Spleen (tissue), 11 donors: ENCODE data around the gene PTGER1. TPM values are rescaled to one million over a fixed set of nuclear protein-coding genes. Genes with fewer than 3 reads are reported as not detected.

Experiments
- DNase-seq: peaks from one replicate; pipeline ENCODE4 v3.0.0-alpha.2; 2020
- H3K27ac ChIP-seq, 8 donors: fragments of 200-600 bp; sonication (generic) in 7 of 8; 1 replicate in 4 of 8; 2 replicates in 4 of 8; pipeline versions ENCODE4 v1.5.0 to v1.8.0; 2016 to 2021; ENCODE audit warnings: inconsistent platforms in 4 of 8, mild to moderate bottlenecking in 4 of 8, moderate library complexity in 1 of 8
- H3K27me3 ChIP-seq, 7 donors: fragments of 200-600 bp; sonication (generic) in 6 of 7; replicated peaks in 1 of 7; 1 replicate in 4 of 7; 2 replicates in 3 of 7; pipeline versions ENCODE4 v1.5.0 to v1.8.0; 2016 to 2021; ENCODE audit warnings: inconsistent platforms in 3 of 7, mild to moderate bottlenecking in 1 of 7
- H3K36me3 ChIP-seq, 6 donors: fragments of 200-600 bp; sonication (generic) in 5 of 6; 1 replicate in 4 of 6; 2 replicates in 2 of 6; pipeline versions ENCODE4 v1.5.0 to v1.8.0; 2016 to 2021; ENCODE audit warnings: inconsistent platforms in 2 of 6
- H3K4me1 ChIP-seq, 6 donors: fragments of 200-600 bp; sonication (generic) in 5 of 6; 1 replicate in 3 of 6; 2 replicates in 3 of 6; pipeline versions ENCODE4 v1.5.0 to v1.8.0; 2016 to 2021; ENCODE audit warnings: inconsistent platforms in 3 of 6
- H3K4me3 ChIP-seq, 8 donors: fragments of 200-600 bp; sonication (generic) in 7 of 8; 1 replicate in 4 of 8; 2 replicates in 4 of 8; pipeline versions ENCODE4 v1.5.0 to v1.8.0; 2016 to 2021; ENCODE audit warnings: inconsistent platforms in 4 of 8, mild to moderate bottlenecking in 4 of 8, moderate library complexity in 2 of 8
- H3K9me3 ChIP-seq, 8 donors: fragments of 200-600 bp; sonication (generic) in 7 of 8; 1 replicate in 4 of 8; 2 replicates in 4 of 8; pipeline versions ENCODE4 v1.5.0 to v1.8.0; 2016 to 2021; ENCODE audit warnings: inconsistent platforms in 4 of 8
- CTCF ChIP-seq, 11 experiments: fragments of 200-600 bp in 7 of 11; fragments of 450-650 bp in 4 of 11; sonication (generic) in 4 of 11; IDR thresholded peaks in 8 of 11; conservative IDR thresholded peaks in 3 of 11; 1 replicate in 7 of 11; 2 replicates in 4 of 11; pipeline versions ENCODE4 v1.4.0 to v1.8.0; 2016 to 2021; ENCODE audit warnings: antibody characterized with exemption in 11 of 11, inconsistent platforms in 4 of 11, mild to moderate bottlenecking in 1 of 11
- POLR2A ChIP-seq, 3 donors: fragments of 450-650 bp; IDR thresholded peaks; one replicate each; pipeline ENCODE4 v1.5.1; 2017; ENCODE audit warnings: antibody characterized with exemption in 3 of 3, mild to moderate bottlenecking in 1 of 3
- POLR2AphosphoS5 ChIP-seq, 3 donors: sonication (generic); formaldehyde crosslinking; IDR thresholded peaks; one replicate each; pipeline ENCODE4 v1.5.1; 2017; ENCODE audit warnings: antibody characterized with exemption in 3 of 3
- WGBS, 5 donors: extraction: QIAGEN DNeasy Blood & Tissue Kit in 3 of 5; methylation state at CpG; one replicate each; pipeline versions ENCODE4 v1.1.5 to v1.1.7; 2013 to 2018; 5-methylcytosine and 5-hydroxymethylcytosine counted together
- intact Hi-C: fragments of 100-400 bp; cut with DNase I; formaldehyde crosslinking; loops from one replicate; pipeline ENCODE4 v1.15.0; 2023; ENCODE audit warnings: low total_unique reads
- polyA plus RNA-seq, 3 donors: library from polyadenylated mRNA; stranded (reverse); fragments of 200-250 nt; gene quantifications; one replicate each; pipeline ENCODE4 v1.2.1, GENCODE V29; 2013
- total RNA-seq, 7 donors: library from RNA; depleted of rRNA in 3 of 7; stranded (reverse); fragments of >200 nt in 3 of 7; fragmentation: NEBNext Ultra II Directional in 4 of 7; extraction: Animal tissue kit (Norgen Biotek cat#: 25700) in 4 of 7; gene quantifications; one replicate each; pipeline versions ENCODE4 v1.1.0 to v1.2.1, GENCODE V29; 2016 to 2021
- donor health status: healthy with polysubstance abuse.
- donor health status: DM: no; HTN: no; CAD: no; lungs with moderate emphysema.
- donor health status: DM: no; HTN: no; CAD: no.
- donor health status: Bipolar disorder and iron deficiency.
- donor health status: healthy.
- donor health status: DM: no; HTN: no; CAD: no.
- donor health status: DM: yes; HTN: yes; CAD: no.

Gene PTGER1
- total and polyA plus RNA-seq, 10 donors, result 1.8 to 26.8 (median 8.0) TPM

GRCh38 chr19:14450168-14450874 lies 24.8 kb downstream of the PTGER1 start:
- Histone ChIP-seq H3K9me3 (no peaks in the 10 kb centered on the region), H3K4me3 (no peak overlapping the region), H3K27me3 (no peaks in the 10 kb centered on the region), H3K36me3 (peaks cover 4 to 100% (median 100%) of the 10 kb centered on the region in 6 donors), H3K27ac (peak overlapping the region in 1 of 8 donors; percentile 33), H3K4me1 (peaks cover 0 to 8% (median 0%) of the 10 kb centered on the region in 6 donors)
- WGBS, 5 donors, result 83 to 91% (median 85%) methylated on average over 26 to 30 of the region's 30 CpGs
- intact Hi-C loops, result no loop called here
- TF ChIP-seq POLR2AphosphoS5 (IDR thresholded peaks at IDR 0.05), result peak in 2 of 3 donors; percentile 7 to 63
- no peak for TF ChIP-seq CTCF (IDR thresholded peaks at IDR 0.05 in 8 of 11, conservative IDR thresholded peaks at IDR 0.05 in 3 of 11)
- no peak for DNase-seq

- WGBS, 5 donors, result 78 to 96% (median 89%) methylated on average over 6 of the region's 6 CpGs
- Histone ChIP-seq H3K9me3 (no peaks in the 10 kb centered on the region), H3K4me3 (no peak overlapping the region), H3K27me3 (no peaks in the 10 kb centered on the region), H3K27ac (no peak overlapping the region), H3K36me3 (peaks cover 4 to 100% (median 100%) of the 10 kb centered on the region in 6 donors), H3K4me1 (peaks cover 0 to 13% (median 0%) of the 10 kb centered on the region in 6 donors)
- intact Hi-C loops, result no loop called here
- TF ChIP-seq POLR2AphosphoS5 (IDR thresholded peaks at IDR 0.05) (no peak), POLR2A (IDR thresholded peaks at IDR 0.05) (no peak), CTCF (IDR thresholded peaks at IDR 0.05 in 8 of 11, conservative IDR thresholded peaks at IDR 0.05 in 3 of 11) (no peak)
- no peak for DNase-seq
Observed at GRCh38 chr19:14449321-14449720, 25.8 kb downstream of the PTGER1 start.

- DNase-seq, result no peak
- WGBS, 5 donors, result 95 to 98% (median 98%) methylated on average over 10 of the region's 10 CpGs
- H3K4me1 ChIP-seq, result peaks cover 0 to 38% (median 4%) of the 10 kb centered on the region in 6 donors
- H3K27ac ChIP-seq, result no peak overlapping the region
- no peak overlapping the region for H3K4me3 ChIP-seq
- H3K36me3 ChIP-seq, result peaks cover 6 to 100% (median 100%) of the 10 kb centered on the region in 6 donors
- TF ChIP-seq POLR2A (IDR thresholded peaks at IDR 0.05), result no peak
- TF ChIP-seq POLR2AphosphoS5 (IDR thresholded peaks at IDR 0.05), result peak in 1 of 3 donors; percentile 34
- H3K27me3 ChIP-seq, result no peaks in the 10 kb centered on the region
- intact Hi-C loops, result no loop called here
- H3K9me3 ChIP-seq, result no peaks in the 10 kb centered on the region
Observed at GRCh38 chr19:14446336-14447036, 28.7 kb downstream of the PTGER1 start.

GRCh38 chr19:14443632-14444216 lies 31.4 kb downstream of the PTGER1 start:
- peak in 2 of 3 donors; percentile 40 to 53 for TF ChIP-seq POLR2AphosphoS5 (IDR thresholded peaks at IDR 0.05)
- no peak for TF ChIP-seq POLR2A (IDR thresholded peaks at IDR 0.05)
- WGBS, 5 donors, result 91 to 97% (median 96%) methylated on average over 14 of the region's 14 CpGs
- Histone ChIP-seq H3K4me3 (no peak overlapping the region), H3K36me3 (peaks cover 6 to 82% (median 78%) of the 10 kb centered on the region in 6 donors), H3K9me3 (no peaks in the 10 kb centered on the region), H3K27me3 (no peaks in the 10 kb centered on the region), H3K4me1 (peaks cover 25 to 63% (median 32%) of the 10 kb centered on the region in 6 donors), H3K27ac (no peak overlapping the region)
- no peak for DNase-seq
- intact Hi-C loops, result no loop called here
